Mesendoderm (in vitro differentiated cells): Measurements from ENCODE around the gene GNG2.

Experiments used
- DNase-seq: peaks from one replicate; pipeline ENCODE4 v3.0.0; 2013
- H2AK5ac ChIP-seq: 2 replicates; pipeline ENCODE4 v1.6.1; 2013; ENCODE audit warnings: low read length, inconsistent platforms
- H2BK120ac ChIP-seq: 2 replicates; pipeline ENCODE4 v1.6.1; 2013; ENCODE audit warnings: low read depth, mild to moderate bottlenecking, low read length, moderate library complexity, mixed read lengths
- H2BK15ac ChIP-seq: replicated peaks from 2 replicates; pipeline ENCODE4 v1.6.1; 2013; ENCODE audit warnings: low read depth, mild to moderate bottlenecking, moderate library complexity
- H2BK5ac ChIP-seq: 2 replicates; pipeline ENCODE4 v1.6.1; 2013; ENCODE audit warnings: low read length, inconsistent platforms
- H3K18ac ChIP-seq: 2 replicates; pipeline ENCODE4 v1.6.1; 2013; ENCODE audit warnings: mild to moderate bottlenecking, low read length, mixed read lengths
- H3K23ac ChIP-seq: one replicate; pipeline ENCODE4 v1.6.1; 2013; ENCODE audit warnings: low read length
- H3K27ac ChIP-seq: 2 replicates; pipeline ENCODE4 v1.5.1; 2013; ENCODE audit warnings: low read depth, mild to moderate bottlenecking, inconsistent platforms, low read length, moderate library complexity
- H3K27me3 ChIP-seq: 2 replicates; pipeline ENCODE4 v1.6.1; 2013; ENCODE audit warnings: low read length, control low read depth, mild to moderate bottlenecking, inconsistent platforms; ENCODE audit not compliant: insufficient read depth, poor library complexity
- H3K36me3 ChIP-seq: 2 replicates; pipeline ENCODE4 v1.6.1; 2013; ENCODE audit warnings: low read length, inconsistent platforms; ENCODE audit not compliant: control insufficient read depth, insufficient read depth
- H3K4ac ChIP-seq: one replicate; pipeline ENCODE4 v1.6.1; 2013; ENCODE audit warnings: low read depth, mild to moderate bottlenecking, low read length, moderate library complexity
- H3K4me1 ChIP-seq: 2 replicates; pipeline ENCODE4 v1.6.1; 2013; ENCODE audit warnings: low read depth, low read length, inconsistent platforms; ENCODE audit not compliant: control insufficient read depth
- H3K4me2 ChIP-seq: 2 replicates; pipeline ENCODE4 v1.6.1; 2013; ENCODE audit warnings: low read length
- H3K4me3 ChIP-seq: 2 replicates; pipeline ENCODE4 v1.5.1; 2013; ENCODE audit warnings: mild to moderate bottlenecking, low read length
- H3K56ac ChIP-seq: one replicate; pipeline ENCODE4 v1.6.1; 2013; ENCODE audit warnings: low read length
- H3K79me1 ChIP-seq: 2 replicates; pipeline ENCODE4 v1.6.1; 2013; ENCODE audit warnings: low read length, inconsistent platforms
- H3K79me2 ChIP-seq: 2 replicates; pipeline ENCODE4 v1.6.1; 2013; ENCODE audit warnings: mild to moderate bottlenecking, low read length; ENCODE audit not compliant: control insufficient read depth, insufficient read depth
- H3K9ac ChIP-seq: 2 replicates; pipeline ENCODE4 v1.6.1; 2013; ENCODE audit warnings: low read length, inconsistent platforms
- H4K5ac ChIP-seq: one replicate; pipeline ENCODE4 v1.6.1; 2013; ENCODE audit warnings: low read length
- H4K8ac ChIP-seq: one replicate; pipeline ENCODE4 v1.6.1; 2013; ENCODE audit warnings: low read depth, mild to moderate bottlenecking, control low read depth, low read length, moderate library complexity
- WGBS: extraction: QIAGEN DNeasy Blood & Tissue Kit; methylation state at CpG from one replicate; pipeline ENCODE4 v1.1.7; 2013; ENCODE audit warnings: low lambda C conversion rate, missing lambda C conversion rate; ENCODE audit not compliant: insufficient coverage; ENCODE audit errors: extremely low coverage; 5-methylcytosine and 5-hydroxymethylcytosine counted together

The GNG2 gene

GRCh38 chr14:51822499-51822898 is 37.9 kb upstream of the GNG2 start:
- no peak for DNase-seq
- H2BK120ac ChIP-seq: no peak overlapping the region
- H3K4me1 ChIP-seq: peaks cover 4% of the 10 kb centered on the region
- no peak overlapping the region for H2BK15ac ChIP-seq
- no peak overlapping the region for H3K56ac ChIP-seq
- H2BK5ac ChIP-seq: no peak overlapping the region
- H3K79me2 ChIP-seq: no peaks in the 10 kb centered on the region
- no CpG with 5 or more reads among the region's 2 CpGs for WGBS
- no peak overlapping the region for H3K9ac ChIP-seq
- no peaks in the 10 kb centered on the region for H3K36me3 ChIP-seq
- H3K23ac ChIP-seq: no peak overlapping the region
- H3K4me3 ChIP-seq: no peak overlapping the region
- no peak overlapping the region for H3K27ac ChIP-seq
- no peaks in the 10 kb centered on the region for H3K79me1 ChIP-seq
- H4K8ac ChIP-seq: no peak overlapping the region
- H2AK5ac ChIP-seq: no peak overlapping the region
- H3K4ac ChIP-seq: no peak overlapping the region
- no peaks in the 10 kb centered on the region for H3K27me3 ChIP-seq
- no peak overlapping the region for H4K5ac ChIP-seq
- H3K18ac ChIP-seq: no peak overlapping the region
- no peak overlapping the region for H3K4me2 ChIP-seq

- Histone ChIP-seq H3K18ac (no peak overlapping the region), H3K36me3 (no peaks in the 10 kb centered on the region), H3K4ac (no peak overlapping the region), H2AK5ac (no peak overlapping the region), H3K9ac (no peak overlapping the region), H3K4me3 (no peak overlapping the region), H3K79me2 (no peaks in the 10 kb centered on the region), H3K27ac (no peak overlapping the region), H3K56ac (no peak overlapping the region), H3K4me1 (peaks cover 11% of the 10 kb centered on the region), H2BK120ac (no peak overlapping the region), H4K5ac (no peak overlapping the region), H3K23ac (no peak overlapping the region), H2BK5ac (no peak overlapping the region), H3K79me1 (no peaks in the 10 kb centered on the region), H4K8ac (no peak overlapping the region), H3K4me2 (no peak overlapping the region), H3K27me3 (no peaks in the 10 kb centered on the region), H2BK15ac (no peak overlapping the region)
- DNase-seq: no peak
- no CpG with 5 or more reads among the region's 6 CpGs for WGBS
Measured at GRCh38 chr14:51823706-51824105, 36.7 kb upstream of the GNG2 start.

- no peak overlapping the region for H2BK15ac ChIP-seq
- no peak overlapping the region for H2BK5ac ChIP-seq
- no peak overlapping the region for H3K18ac ChIP-seq
- H2BK120ac ChIP-seq: no peak overlapping the region
- no peaks in the 10 kb centered on the region for H3K27me3 ChIP-seq
- no peak overlapping the region for H3K56ac ChIP-seq
- WGBS: no CpG with 5 or more reads among the region's 3 CpGs
- H3K4me1 ChIP-seq: peaks cover 13% of the 10 kb centered on the region
- H3K4me3 ChIP-seq: no peak overlapping the region
- H3K79me1 ChIP-seq: no peaks in the 10 kb centered on the region
- H4K8ac ChIP-seq: no peak overlapping the region
- no peak overlapping the region for H3K4me2 ChIP-seq
- no peak overlapping the region for H4K5ac ChIP-seq
- no peak overlapping the region for H3K27ac ChIP-seq
- H3K79me2 ChIP-seq: no peaks in the 10 kb centered on the region
- no peaks in the 10 kb centered on the region for H3K36me3 ChIP-seq
- H3K9ac ChIP-seq: no peak overlapping the region
- no peak overlapping the region for H3K4ac ChIP-seq
- no peak overlapping the region for H3K23ac ChIP-seq
- H2AK5ac ChIP-seq: no peak overlapping the region
- DNase-seq: no peak
Measured at GRCh38 chr14:51824191-51824590, 36.2 kb upstream of the GNG2 start.

GRCh38 chr14:51825926-51826325 is 34.5 kb upstream of the GNG2 start:
- H2AK5ac ChIP-seq: no peak overlapping the region
- H3K36me3 ChIP-seq: no peaks in the 10 kb centered on the region
- no peak overlapping the region for H2BK15ac ChIP-seq
- H2BK120ac ChIP-seq: no peak overlapping the region
- H2BK5ac ChIP-seq: no peak overlapping the region
- no peak overlapping the region for H4K5ac ChIP-seq
- no peak overlapping the region for H3K4me3 ChIP-seq
- H3K27me3 ChIP-seq: no peaks in the 10 kb centered on the region
- no peaks in the 10 kb centered on the region for H3K79me2 ChIP-seq
- H3K27ac ChIP-seq: no peak overlapping the region
- no peak overlapping the region for H3K4ac ChIP-seq
- H3K4me2 ChIP-seq: no peak overlapping the region
- peaks cover 13% of the 10 kb centered on the region for H3K4me1 ChIP-seq
- WGBS: no CpG with 5 or more reads among the region's 1 CpG
- no peaks in the 10 kb centered on the region for H3K79me1 ChIP-seq
- H3K18ac ChIP-seq: no peak overlapping the region
- H3K23ac ChIP-seq: no peak overlapping the region
- no peak overlapping the region for H4K8ac ChIP-seq
- no peak for DNase-seq
- no peak overlapping the region for H3K56ac ChIP-seq
- no peak overlapping the region for H3K9ac ChIP-seq

GRCh38 chr14:51828017-51828797 is 32.2 kb upstream of the GNG2 start:
- Histone ChIP-seq H3K4ac (no peak overlapping the region), H3K79me1 (no peaks in the 10 kb centered on the region), H3K56ac (peak overlapping the region; percentile 12), H3K27me3 (no peaks in the 10 kb centered on the region), H3K4me1 (peaks cover 13% of the 10 kb centered on the region), H4K5ac (no peak overlapping the region), H3K36me3 (no peaks in the 10 kb centered on the region), H2AK5ac (peak overlapping the region; percentile 13), H2BK5ac (peak overlapping the region; percentile 46), H3K4me2 (no peak overlapping the region), H2BK15ac (no peak overlapping the region), H3K79me2 (no peaks in the 10 kb centered on the region), H3K18ac (no peak overlapping the region), H3K4me3 (no peak overlapping the region), H3K23ac (no peak overlapping the region), H3K9ac (no peak overlapping the region), H3K27ac (peak overlapping the region; percentile 55), H2BK120ac (no peak overlapping the region), H4K8ac (no peak overlapping the region)
- WGBS: no CpG with 5 or more reads among the region's 8 CpGs
- DNase-seq: peak; percentile 74

DNA sequence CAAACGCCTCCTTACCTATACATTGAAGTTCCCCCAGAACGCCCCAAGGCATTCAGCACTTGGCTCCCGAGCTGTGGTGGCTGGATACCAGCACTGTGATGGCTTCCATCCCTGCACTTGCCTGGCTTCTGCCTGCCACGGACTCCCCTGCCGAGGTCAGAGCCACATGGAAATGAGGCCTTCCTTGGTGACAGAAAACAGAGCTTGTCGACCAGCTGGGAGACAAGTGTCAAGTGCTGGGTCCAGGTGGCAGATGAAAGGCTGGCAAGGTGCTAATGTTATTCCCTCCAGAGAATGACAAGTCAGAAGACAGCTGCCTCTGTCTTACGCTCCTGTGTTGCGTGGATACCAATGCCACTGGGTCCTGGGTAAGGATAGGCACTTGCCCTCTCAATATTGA is 26.2 kb upstream of the GNG2 start:
- peak; percentile 14 for DNase-seq
- Histone ChIP-seq H3K4me3 (no peak overlapping the region), H2AK5ac (no peak overlapping the region), H3K18ac (no peak overlapping the region), H3K4me1 (no peaks in the 10 kb centered on the region), H3K23ac (no peak overlapping the region), H3K9ac (no peak overlapping the region), H3K27ac (no peak overlapping the region), H2BK5ac (no peak overlapping the region), H3K27me3 (no peaks in the 10 kb centered on the region), H3K4me2 (no peak overlapping the region), H2BK15ac (no peak overlapping the region), H4K5ac (no peak overlapping the region), H3K56ac (no peak overlapping the region), H3K79me2 (no peaks in the 10 kb centered on the region), H2BK120ac (no peak overlapping the region), H3K36me3 (no peaks in the 10 kb centered on the region), H3K79me1 (no peaks in the 10 kb centered on the region), H4K8ac (no peak overlapping the region), H3K4ac (no peak overlapping the region)
- WGBS: no CpG with 5 or more reads among the region's 8 CpGs
